KOPT-K1 (cell line): ENCODE measurements around the gene PILRA.
"Not testable (repeated sequence)": the region's sequence is repeated elsewhere in the genome, so short reads cannot be mapped to it uniquely, and the experiment has no call there.

Source experiments
- H3K27ac ChIP-seq: fragments of 200-600 bp; sonication (generic); 2 replicates; pipeline ENCODE4 v1.5.1; 2016; ENCODE audit warnings: antibody characterized with exemption, mild to moderate bottlenecking, low read depth, low read length; ENCODE audit not compliant: poor library complexity, severe bottlenecking
- H3K36me3 ChIP-seq: fragments of 200-600 bp; sonication (generic); 2 replicates; pipeline ENCODE4 v1.5.1; 2017; ENCODE audit warnings: antibody characterized with exemption, mild to moderate bottlenecking, low read length, moderate library complexity; ENCODE audit not compliant: insufficient read depth
- H3K9me3 ChIP-seq: fragments of 200-600 bp; sonication (generic); 2 replicates; pipeline ENCODE4 v1.5.1; 2017; ENCODE audit warnings: antibody characterized with exemption, low read length, mild to moderate bottlenecking; ENCODE audit not compliant: insufficient read depth, poor library complexity, severe bottlenecking

PILRA gene

GRCh38 chr7:100439244-100439643 lies 66.0 kb downstream of the PILRA start:
- peaks cover 16% of the 10 kb centered on the region for H3K36me3 ChIP-seq
- not testable (repeated sequence) for H3K27ac ChIP-seq, H3K9me3 ChIP-seq

GRCh38 chr7:100441641-100442535 lies 68.6 kb downstream of the PILRA start:
- no peaks in the 10 kb centered on the region for H3K36me3 ChIP-seq
- no peak overlapping the region for H3K27ac ChIP-seq
- no peaks in the 10 kb centered on the region for H3K9me3 ChIP-seq

GRCh38 chr7:100443096-100443840 lies 70.0 kb downstream of the PILRA start:
- Histone ChIP-seq H3K9me3 (no peaks in the 10 kb centered on the region), H3K36me3 (no peaks in the 10 kb centered on the region), H3K27ac (peak overlapping the region; percentile 86)

- Histone ChIP-seq H3K9me3 (no peaks in the 10 kb centered on the region), H3K36me3 (no peaks in the 10 kb centered on the region), H3K27ac (peak overlapping the region; percentile 86)
Measured at GRCh38 chr7:100444311-100445278, 71.3 kb downstream of the PILRA start.

GRCh38 chr7:100446040-100446439 lies 72.8 kb downstream of the PILRA start:
- Histone ChIP-seq H3K27ac (peak overlapping the region; percentile 86), H3K9me3 (no peaks in the 10 kb centered on the region), H3K36me3 (no peaks in the 10 kb centered on the region)

- not testable (repeated sequence) for H3K9me3 ChIP-seq, H3K27ac ChIP-seq, H3K36me3 ChIP-seq
Measured at GRCh38 chr7:100447363-100447762, 74.1 kb downstream of the PILRA start.

- H3K27ac ChIP-seq = no peak overlapping the region
- no peaks in the 10 kb centered on the region for H3K36me3 ChIP-seq
- H3K9me3 ChIP-seq = no peaks in the 10 kb centered on the region
Measured at GRCh38 chr7:100449190-100449795, 76.0 kb downstream of the PILRA start.
